ENCODE measurements around the gene TLE3.

Gene TLE3

GRCh38 chr15:70046679-70047369 lies 50.9 kb downstream of the TLE3 start:
- DNase-seq: no peak

- no peak for DNase-seq
Observed at GRCh38 chr15:70045045-70045444, 52.7 kb downstream of the TLE3 start.

- DNase-seq: no peak
Observed at GRCh38 chr15:70044168-70044567, 53.5 kb downstream of the TLE3 start.

- DNase-seq: no peak
Observed at GRCh38 chr15:70043590-70043989, 54.1 kb downstream of the TLE3 start.

- no peak for DNase-seq
Observed at GRCh38 chr15:70042553-70043214, 55.0 kb downstream of the TLE3 start.

- DNase-seq: no peak
Observed at GRCh38 chr15:70039917-70040316, 57.8 kb downstream of the TLE3 start.

GRCh38 chr15:70038730-70039392 lies 58.9 kb downstream of the TLE3 start:
- DNase-seq: no peak

- DNase-seq: no peak
Observed at GRCh38 chr15:70037292-70037640, 60.5 kb downstream of the TLE3 start.

GRCh38 chr15:70036585-70037291 lies 61.0 kb downstream of the TLE3 start:
- DNase-seq: no peak

GRCh38 chr15:70035719-70036077 lies 62.0 kb downstream of the TLE3 start:
- no peak for DNase-seq

- no peak for DNase-seq
Observed at GRCh38 chr15:70035051-70035718, 62.5 kb downstream of the TLE3 start.

- no peak for DNase-seq
Observed at GRCh38 chr15:70034596-70034995, 63.1 kb downstream of the TLE3 start.

- DNase-seq: no peak
Observed at GRCh38 chr15:70034141-70034540, 63.6 kb downstream of the TLE3 start.

GRCh38 chr15:70033529-70034140 lies 64.1 kb downstream of the TLE3 start:
- DNase-seq: no peak

- DNase-seq: no peak
Observed at GRCh38 chr15:70033109-70033508, 64.6 kb downstream of the TLE3 start.

GRCh38 chr15:70032509-70032908 lies 65.2 kb downstream of the TLE3 start:
- DNase-seq: no peak

GRCh38 chr15:70031713-70032112 lies 66.0 kb downstream of the TLE3 start:
- no peak for DNase-seq

- DNase-seq: no peak
Observed at GRCh38 chr15:70031261-70031660, 66.5 kb downstream of the TLE3 start.

- no peak for DNase-seq
Observed at GRCh38 chr15:70030851-70031250, 66.9 kb downstream of the TLE3 start.

- DNase-seq: no peak
Observed at GRCh38 chr15:70029297-70029701, 68.4 kb downstream of the TLE3 start.

GRCh38 chr15:70027518-70027917 lies 70.2 kb downstream of the TLE3 start:
- no peak for DNase-seq

- no peak for DNase-seq
Observed at GRCh38 chr15:70026991-70027390, 70.7 kb downstream of the TLE3 start.
